Hematopoietic multipotent progenitor cell (in vitro differentiated cells): ENCODE measurements around the gene CCND2. TPM values are rescaled to one million over a fixed set of nuclear protein-coding genes. Genes with fewer than 3 reads are reported as not detected.

Experiments used
- DNase-seq, 3 donors: peaks; one replicate each; pipeline ENCODE4 v3.0.0-alpha.2; 2011 to 2015; ENCODE audit warnings: low read depth in 2 of 3, low spot score in 2 of 3
- total RNA-seq: library from RNA; depleted of rRNA; stranded (reverse); fragments of >200 nt; gene quantifications from one replicate; pipeline ENCODE4 v1.2.3, GENCODE V29; 2012

The CCND2 gene
- total RNA-seq, 1 donor = 160 TPM

GRCh38 chr12:4256043-4256826 lies 17.3 kb upstream of the CCND2 start:
- no peak for DNase-seq

GRCh38 chr12:4257442-4257841 lies 16.1 kb upstream of the CCND2 start:
- no peak for DNase-seq

- no peak for DNase-seq
Measured at GRCh38 chr12:4259099-4259498, 14.5 kb upstream of the CCND2 start.

GRCh38 chr12:4261655-4262054 lies 11.9 kb upstream of the CCND2 start:
- no peak for DNase-seq

GRCh38 chr12:4265280-4265679 lies 8.3 kb upstream of the CCND2 start:
- no peak for DNase-seq

GRCh38 chr12:4266990-4267389 lies 6.6 kb upstream of the CCND2 start:
- no peak for DNase-seq

GRCh38 chr12:4267704-4268328 lies 5.7 kb upstream of the CCND2 start:
- no peak for DNase-seq

GRCh38 chr12:4268329-4269181 lies 5.0 kb upstream of the CCND2 start:
- peak in 1 of 3 donors; percentile 63 for DNase-seq

GRCh38 chr12:4269279-4269991 lies 4.1 kb upstream of the CCND2 start:
- peak; percentile 88 to 96 (median 93) for DNase-seq

GRCh38 chr12:4270016-4270830 lies 3.3 kb upstream of the CCND2 start:
- peak in 1 of 3 donors; percentile 46 for DNase-seq

GRCh38 chr12:4270831-4271716 lies 2.5 kb upstream of the CCND2 start:
- peak in 2 of 3 donors; percentile 56 to 64 for DNase-seq

- peak; percentile 62 to 95 (median 90) for DNase-seq
Measured at GRCh38 chr12:4271717-4272423, 1.7 kb upstream of the CCND2 start.

GRCh38 chr12:4272424-4273272 lies 914 bp upstream of the CCND2 start:
- DNase-seq = peak; percentile 62 to 77 (median 74)

GRCh38 chr12:4273273-4273651 lies 300 bp upstream of the CCND2 start:
- DNase-seq = no peak

GRCh38 chr12:4274396-4275015 lies 944 bp downstream of the CCND2 start:
- no peak for DNase-seq

- no peak for DNase-seq
Measured at GRCh38 chr12:4275016-4275869, 1.7 kb downstream of the CCND2 start.
